ENCODE results near the gene ASNS.
"Not testable (repeated sequence)": the region's sequence is repeated elsewhere in the genome, so short reads cannot be mapped to it uniquely, and the experiment has no call there.

DNA sequence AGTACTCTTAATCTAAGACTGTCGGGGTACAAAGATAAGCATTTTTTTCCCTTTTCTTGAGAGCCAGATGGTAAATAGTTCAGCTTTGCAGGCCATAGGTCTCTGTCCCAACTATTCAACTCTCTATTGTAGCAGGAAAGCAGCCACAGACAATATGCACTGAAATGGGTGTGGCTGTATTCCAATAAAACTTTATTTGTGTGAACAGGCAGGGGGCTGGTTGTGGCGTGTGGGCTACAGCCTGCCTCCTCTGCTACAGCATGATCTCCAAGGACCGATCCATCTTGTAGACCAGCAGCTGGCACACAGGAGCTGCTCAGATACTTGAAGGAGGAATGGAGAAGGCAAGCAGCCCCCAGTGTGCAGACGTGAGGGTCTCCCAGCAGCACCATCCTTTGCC is 49.0 kb upstream of the ASNS start:
- not testable (repeated sequence) for TF ChIP-seq CTCF, POLR2A, POLR2AphosphoS5 (IDR thresholded peaks at IDR 0.05)
